Aorta (tissue), 5 donors: ENCODE measurements around the gene EEPD1. TPM values are rescaled to one million over a fixed set of nuclear protein-coding genes. Genes with fewer than 3 reads are reported as not detected.

Experiments
- ATAC-seq: fragments of 200-7000 bp; cut with Tn5 transposase; one replicate; pipeline ENCODE4 v1.9.1; 2022; ENCODE audit warnings: moderate library complexity; ENCODE audit not compliant: low FRiP score
- DNase-seq, 2 donors: peaks; one replicate each; pipeline ENCODE4 v3.0.0-alpha.2; 2020
- H3K27ac ChIP-seq, 2 donors: one replicate each; pipeline ENCODE4 v1.5.1; 2013; ENCODE audit warnings: low read length in 2 of 2, mild to moderate bottlenecking in 2 of 2, moderate library complexity in 2 of 2, control low read depth in 1 of 2, inconsistent platforms in 1 of 2, low read depth in 1 of 2
- H3K27me3 ChIP-seq, 2 donors: one replicate each; pipeline ENCODE4 v1.6.1; 2013; ENCODE audit warnings: control low read depth in 1 of 2, low read length in 1 of 2, mild to moderate bottlenecking in 1 of 2, moderate library complexity in 1 of 2; ENCODE audit not compliant: insufficient read depth in 2 of 2, control insufficient read depth in 1 of 2
- H3K36me3 ChIP-seq, 2 donors: one replicate each; pipeline ENCODE4 v1.6.1; 2013; ENCODE audit warnings: control low read depth in 1 of 2, low read length in 1 of 2, mild to moderate bottlenecking in 1 of 2; ENCODE audit not compliant: insufficient read depth in 2 of 2, control insufficient read depth in 1 of 2
- H3K4me1 ChIP-seq, 2 donors: one replicate each; pipeline ENCODE4 v1.6.1; 2013; ENCODE audit warnings: low read length in 2 of 2, control low read depth in 1 of 2, mild to moderate bottlenecking in 1 of 2, moderate library complexity in 1 of 2; ENCODE audit not compliant: insufficient read depth in 2 of 2, control insufficient read depth in 1 of 2
- H3K4me3 ChIP-seq, 2 donors: one replicate each; pipeline ENCODE4 v1.5.1; 2013; ENCODE audit warnings: low read length in 2 of 2, control low read depth in 1 of 2, mild to moderate bottlenecking in 1 of 2
- H3K9me3 ChIP-seq: one replicate; pipeline ENCODE4 v1.6.1; 2013; ENCODE audit warnings: mild to moderate bottlenecking, low read length; ENCODE audit not compliant: control insufficient read depth
- WGBS, 2 donors: extraction: QIAGEN DNeasy Blood & Tissue Kit; methylation state at CpG; one replicate each; pipeline ENCODE4 v1.1.7; 2013; 5-methylcytosine and 5-hydroxymethylcytosine counted together
- intact Hi-C, 2 donors: fragments of 100-400 bp; cut with DNase I; formaldehyde crosslinking; loops; one replicate each; pipeline versions ENCODE4 v1.14.2 to v1.15.0; 2022
- polyA plus RNA-seq, 2 donors: library from polyadenylated mRNA; stranded (reverse); fragments of 200-250 nt; gene quantifications; one replicate each; pipeline ENCODE4 v1.2.3, GENCODE V29; 2013
- total RNA-seq, 2 donors: library from RNA; stranded (reverse); fragmentation: NEBNext Ultra II Directional; extraction: Animal tissue kit (Norgen Biotek cat#: 25700); gene quantifications; one replicate each; pipeline ENCODE4 v1.2.1, GENCODE V29; 2021
- donor health status: healthy with polysubstance abuse.
- donor health status: Bipolar disorder and iron deficiency.
- donor health status: DM: no; HTN: no; CAD: no.
- donor health status: DM: no; HTN: no; CAD: no.
- donor health status: DM: yes; HTN: yes; CAD: no.

EEPD1 gene
- total and polyA plus RNA-seq, 4 donors = 12.4 to 100 (median 14.9) TPM

- Histone ChIP-seq H3K36me3 (no peaks in the 10 kb centered on the region), H3K27ac (no peak overlapping the region), H3K27me3 (no peaks in the 10 kb centered on the region), H3K9me3 (no peaks in the 10 kb centered on the region), H3K4me3 (peak overlapping the region in 1 of 2 donors; percentile 9), H3K4me1 (peaks cover 5 to 12% of the 10 kb centered on the region in 2 donors)
- WGBS, 2 donors = 80 to 89% methylated on average over 9 of the region's 9 CpGs
- no peak for DNase-seq
- intact Hi-C loops = loop anchor here in 1 of 2 donors (5.0 kb wide), 1 partner anchor 50 kb away; no protein-coding TSS in a partner anchor
- ATAC-seq = no peak
Observed at GRCh38 chr7:36157527-36158320, 4.7 kb downstream of the EEPD1 start.

DNA sequence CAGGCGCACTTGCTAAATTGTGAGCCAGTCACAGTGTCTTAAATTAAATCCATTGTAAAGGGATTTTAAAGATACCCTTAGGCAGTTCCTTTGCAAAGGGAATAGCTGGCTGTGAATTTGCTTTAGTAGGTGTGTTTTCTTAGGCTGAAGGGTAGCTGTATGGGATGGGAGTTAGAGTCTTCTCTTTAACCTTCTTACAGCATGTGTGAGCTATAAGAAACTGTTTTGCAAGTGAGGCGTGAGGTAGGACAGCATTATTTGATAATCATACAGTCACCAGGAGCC is 5.2 kb downstream of the EEPD1 start:
- H3K36me3 ChIP-seq = no peaks in the 10 kb centered on the region
- no peak overlapping the region for H3K27ac ChIP-seq
- H3K9me3 ChIP-seq = no peaks in the 10 kb centered on the region
- DNase-seq (no peak), ATAC-seq (no peak)
- peaks cover 5 to 12% of the 10 kb centered on the region in 2 donors for H3K4me1 ChIP-seq
- no peaks in the 10 kb centered on the region for H3K27me3 ChIP-seq
- intact Hi-C loops = loop anchor here in 1 of 2 donors (5.0 kb wide), 1 partner anchor 49 kb away; no protein-coding TSS in a partner anchor
- 82 to 85% methylated on average over 2 of the region's 2 CpGs for WGBS, 2 donors
- no peak overlapping the region for H3K4me3 ChIP-seq

GRCh38 chr7:36159618-36160017 is 6.6 kb downstream of the EEPD1 start:
- WGBS, 2 donors = 14 to 33% methylated on average over 3 of the region's 3 CpGs
- ATAC-seq (no peak), DNase-seq (no peak)
- Histone ChIP-seq H3K36me3 (no peaks in the 10 kb centered on the region), H3K27me3 (no peaks in the 10 kb centered on the region), H3K9me3 (no peaks in the 10 kb centered on the region), H3K4me1 (peaks cover 5 to 12% of the 10 kb centered on the region in 2 donors), H3K4me3 (no peak overlapping the region), H3K27ac (no peak overlapping the region)
- intact Hi-C loops = loop anchor here in 1 of 2 donors (5.0 kb wide), 1 partner anchor 48 kb away; no protein-coding TSS in a partner anchor

- H3K4me3 ChIP-seq = no peak overlapping the region
- 48 to 71% methylated on average over 4 to 5 of the region's 5 CpGs for WGBS, 2 donors
- no peaks in the 10 kb centered on the region for H3K9me3 ChIP-seq
- no peak overlapping the region for H3K27ac ChIP-seq
- peaks cover 5 to 12% of the 10 kb centered on the region in 2 donors for H3K4me1 ChIP-seq
- no peaks in the 10 kb centered on the region for H3K27me3 ChIP-seq
- no peak for ATAC-seq
- intact Hi-C loops = no loop called here
- DNase-seq = no peak
- no peaks in the 10 kb centered on the region for H3K36me3 ChIP-seq
Observed at GRCh38 chr7:36160313-36160712, 7.3 kb downstream of the EEPD1 start.

GRCh38 chr7:36161996-36162395 is 8.9 kb downstream of the EEPD1 start:
- Histone ChIP-seq H3K4me3 (no peak overlapping the region), H3K36me3 (no peaks in the 10 kb centered on the region), H3K27ac (no peak overlapping the region), H3K27me3 (no peaks in the 10 kb centered on the region), H3K4me1 (peaks cover 5 to 12% of the 10 kb centered on the region in 2 donors), H3K9me3 (no peaks in the 10 kb centered on the region)
- no peak for DNase-seq
- WGBS, 2 donors = 92 to 97% methylated on average over 1 of the region's 1 CpG
- intact Hi-C loops = no loop called here
- ATAC-seq = no peak

GRCh38 chr7:36165059-36165458 is 12.0 kb downstream of the EEPD1 start:
- Histone ChIP-seq H3K27ac (no peak overlapping the region), H3K9me3 (no peaks in the 10 kb centered on the region), H3K27me3 (no peaks in the 10 kb centered on the region), H3K36me3 (no peaks in the 10 kb centered on the region), H3K4me3 (no peak overlapping the region), H3K4me1 (peaks cover 0 to 2% of the 10 kb centered on the region in 2 donors)
- DNase-seq (no peak), ATAC-seq (peak; percentile 29)
- intact Hi-C loops = no loop called here
- 45 to 51% methylated on average over 2 of the region's 2 CpGs for WGBS, 2 donors

DNA sequence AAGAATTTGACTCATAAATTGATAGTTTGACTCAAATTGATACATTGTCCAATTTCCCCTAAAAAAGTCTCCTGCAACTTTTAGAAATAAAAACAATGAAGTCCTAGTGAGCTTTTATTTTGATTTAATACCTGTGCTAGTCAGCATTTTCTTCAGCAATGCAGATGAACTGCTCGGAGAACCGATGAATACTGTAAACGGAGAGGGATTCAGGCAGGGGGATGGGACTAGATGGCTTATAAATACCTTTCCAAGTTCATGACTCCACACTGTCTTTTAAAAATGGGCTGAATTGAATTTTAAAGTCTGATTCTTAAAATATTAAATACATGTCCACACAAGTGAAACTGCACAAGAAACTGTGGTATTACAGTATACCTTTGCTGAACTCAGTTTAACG is 12.7 kb downstream of the EEPD1 start:
- Histone ChIP-seq H3K27me3 (no peaks in the 10 kb centered on the region), H3K4me3 (no peak overlapping the region), H3K27ac (no peak overlapping the region), H3K36me3 (no peaks in the 10 kb centered on the region), H3K9me3 (no peaks in the 10 kb centered on the region), H3K4me1 (no peaks in the 10 kb centered on the region)
- intact Hi-C loops = no loop called here
- DNase-seq = no peak
- ATAC-seq = no peak
- WGBS, 2 donors = 90 to 91% methylated on average over 4 of the region's 4 CpGs

DNA sequence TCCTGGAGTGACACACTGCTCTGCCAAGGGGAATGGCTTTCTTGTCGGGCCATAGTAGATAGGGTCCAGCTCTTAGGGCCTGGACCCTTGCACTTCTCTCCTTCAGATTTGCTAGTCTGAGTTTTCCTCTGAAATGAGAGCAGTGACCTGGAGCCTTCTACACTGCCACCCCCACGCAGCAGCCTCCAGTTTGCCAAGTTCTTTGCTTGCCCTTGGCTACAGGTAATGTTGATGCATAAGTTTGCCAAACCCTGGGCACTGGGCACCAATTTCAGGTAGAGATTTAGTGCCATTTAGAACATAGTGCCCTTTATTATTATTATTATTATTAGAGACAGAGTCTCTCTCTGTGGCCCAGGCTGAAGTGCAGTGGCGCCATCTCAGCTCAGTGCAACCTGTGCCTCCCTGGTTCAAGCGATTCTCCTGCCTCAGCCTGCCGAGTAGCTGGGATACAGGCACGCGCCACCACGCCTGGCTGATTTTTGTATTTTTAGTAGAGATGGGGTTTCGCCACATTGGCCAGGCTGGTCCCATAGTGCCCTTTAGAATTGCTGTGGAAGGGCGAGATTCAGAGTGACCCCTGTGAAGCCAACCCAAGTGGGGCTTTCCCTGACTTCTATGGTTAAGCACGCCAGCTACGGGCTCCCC is 14.5 kb downstream of the EEPD1 start:
- H3K9me3 ChIP-seq = no peaks in the 10 kb centered on the region
- H3K4me1 ChIP-seq = no peaks in the 10 kb centered on the region
- no peaks in the 10 kb centered on the region for H3K36me3 ChIP-seq
- H3K27me3 ChIP-seq = no peaks in the 10 kb centered on the region
- no peak overlapping the region for H3K4me3 ChIP-seq
- WGBS, 2 donors = 75 to 84% methylated on average over 12 of the region's 12 CpGs
- ATAC-seq = peak; percentile 15
- intact Hi-C loops = no loop called here
- DNase-seq = no peak
- H3K27ac ChIP-seq = no peak overlapping the region

DNA sequence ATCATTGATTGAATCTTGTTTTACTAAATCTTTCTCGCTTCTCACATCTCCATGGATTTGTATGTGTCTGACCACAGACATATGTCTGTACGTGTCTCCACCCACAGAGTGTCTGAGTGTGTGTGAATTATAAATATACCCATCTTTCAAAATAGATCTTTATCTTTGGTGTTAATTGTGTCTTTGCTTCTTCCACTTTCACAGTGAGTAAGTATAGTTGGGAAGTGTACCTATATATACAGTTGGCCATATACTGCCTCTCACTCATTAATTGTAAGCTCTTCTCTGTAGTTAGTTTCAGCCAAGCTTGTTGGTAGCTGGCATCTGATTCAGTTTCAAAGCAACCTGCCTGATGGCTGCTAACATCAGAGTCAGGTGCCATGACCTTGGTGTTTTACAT is 18.4 kb downstream of the EEPD1 start:
- Histone ChIP-seq H3K27ac (no peak overlapping the region), H3K4me3 (no peak overlapping the region), H3K9me3 (no peaks in the 10 kb centered on the region), H3K36me3 (no peaks in the 10 kb centered on the region), H3K4me1 (no peaks in the 10 kb centered on the region), H3K27me3 (no peaks in the 10 kb centered on the region)
- no peak for DNase-seq
- ATAC-seq = no peak
- intact Hi-C loops = no loop called here
- 43 to 67% methylated on average over 2 of the region's 2 CpGs for WGBS, 2 donors
